HG03159 (cell line): ENCODE measurements around the gene MRGPRF.
A peak's percentile ranks its signal among the peaks of the same experiment; 100 is the strongest.

Experiments
- ATAC-seq: cut with Tn5 transposase; IDR thresholded peaks from one replicate; pipeline ENCODE4 v1.9.1; 2021; ENCODE audit warnings: mild to moderate bottlenecking, moderate library complexity; ENCODE audit not compliant: unreplicated experiment

MRGPRF gene

DNA sequence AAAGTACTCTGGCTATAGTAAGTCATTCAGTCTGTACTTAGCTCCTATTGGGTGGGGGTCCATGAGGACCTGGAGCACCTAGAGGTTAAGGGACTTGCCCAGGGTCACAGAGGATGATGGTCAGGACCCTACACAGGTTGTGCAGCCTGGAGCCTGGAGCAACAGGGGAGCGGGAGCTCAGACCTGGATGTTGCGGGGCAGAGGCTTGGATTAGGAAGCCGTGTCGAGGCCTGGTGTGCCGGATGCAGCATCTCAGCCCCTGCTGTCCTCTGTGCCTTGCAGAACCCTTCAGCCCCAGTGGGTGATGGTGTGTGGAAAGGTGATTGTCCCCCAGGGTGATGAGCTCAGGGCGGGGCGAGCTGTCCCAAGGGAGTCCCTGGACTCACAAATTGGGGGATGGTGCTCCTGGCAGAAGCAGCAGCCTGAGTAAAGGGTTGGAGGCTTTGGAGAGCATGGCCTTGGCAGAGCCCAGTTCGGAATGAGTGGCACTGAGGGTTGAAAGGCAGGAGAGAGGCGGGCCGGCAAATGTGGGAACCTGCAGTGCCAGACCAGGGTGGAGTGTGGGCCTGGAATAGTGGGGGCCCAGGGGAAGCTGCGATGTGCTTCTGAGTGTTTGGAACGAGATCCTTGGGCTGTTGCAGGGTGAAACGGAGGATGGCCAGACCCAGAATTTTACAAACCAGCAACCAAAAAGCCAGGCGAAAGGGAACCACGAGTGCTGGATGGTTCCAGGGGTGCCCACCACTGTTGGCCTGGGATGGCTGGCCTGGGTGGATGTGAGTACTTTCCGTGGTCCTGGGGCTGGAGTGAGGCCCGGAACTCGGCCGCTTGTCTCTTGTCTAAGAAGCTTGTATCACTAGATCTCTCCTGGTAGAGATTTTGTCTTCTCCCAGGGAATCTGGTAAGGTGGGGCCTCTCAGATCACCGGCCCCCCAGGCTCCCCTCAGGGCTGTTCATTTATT is 38.6 kb upstream of the MRGPRF start:
- no peak for ATAC-seq

GRCh38 chr11:69050592-69051380 is 37.7 kb upstream of the MRGPRF start:
- no peak for ATAC-seq

DNA sequence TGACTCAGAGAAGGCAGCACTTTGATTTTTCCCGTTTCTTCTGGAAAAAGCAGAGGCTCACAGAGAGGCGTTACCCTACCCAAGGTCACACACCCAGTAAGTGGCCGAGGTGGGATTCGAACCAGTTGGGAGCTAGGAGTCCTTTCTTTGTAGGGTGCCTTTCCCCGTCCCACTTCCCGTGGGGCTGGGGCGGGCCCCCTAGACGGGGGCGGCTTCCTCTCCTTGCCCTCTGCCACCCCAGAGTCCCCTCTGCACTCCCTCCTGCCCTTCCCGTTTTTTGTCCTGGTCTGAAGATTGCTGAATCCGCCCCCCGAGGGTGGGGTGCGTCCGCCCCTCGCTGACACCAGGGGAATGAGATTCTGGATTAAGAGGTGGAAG is 36.4 kb upstream of the MRGPRF start:
- ATAC-seq: no peak

- ATAC-seq: peak; percentile 87
These were observed 35.8 kb upstream of the MRGPRF start, which contains the start of gene TPCN2 for GRCh38 chr11:69048694-69049489. Gene TPCN2, plus strand, starts transcription at chr11:69048932. Its CDS starts 66 bp downstream, at chr11:69048998.

DNA sequence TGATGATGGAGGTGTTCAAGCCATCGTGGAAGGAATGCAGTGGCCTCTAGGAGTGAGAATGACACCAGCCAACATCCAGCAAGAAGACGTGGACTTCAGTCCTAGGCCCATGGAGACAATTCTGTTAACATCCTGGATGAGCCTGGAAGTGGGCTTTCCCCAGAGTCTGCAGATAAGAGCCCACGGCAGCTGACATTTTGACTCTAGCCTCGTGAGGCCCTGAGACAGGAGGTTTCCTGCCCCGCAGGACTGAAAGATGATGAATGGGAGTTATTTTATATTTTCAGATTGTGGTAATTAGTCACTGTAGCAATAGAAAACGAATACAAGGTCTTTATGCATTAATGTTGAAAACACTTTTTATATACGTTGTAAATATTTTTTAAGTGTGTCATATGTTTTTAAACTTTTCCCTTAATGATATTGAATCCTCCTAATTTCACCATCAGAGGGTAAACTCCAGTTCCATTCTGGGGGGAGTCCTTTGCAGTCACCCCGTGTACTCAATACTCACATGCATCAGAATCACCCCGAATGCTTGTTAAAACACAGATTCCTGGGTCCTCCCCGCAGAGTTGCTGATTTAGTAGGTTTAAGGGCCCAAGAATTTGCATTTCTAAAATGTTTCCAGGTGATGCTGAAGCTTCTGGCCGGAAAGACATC is 35.1 kb upstream of the MRGPRF start:
- ATAC-seq: no peak

GRCh38 chr11:69044111-69045013 is 31.3 kb upstream of the MRGPRF start:
- no peak for ATAC-seq

DNA sequence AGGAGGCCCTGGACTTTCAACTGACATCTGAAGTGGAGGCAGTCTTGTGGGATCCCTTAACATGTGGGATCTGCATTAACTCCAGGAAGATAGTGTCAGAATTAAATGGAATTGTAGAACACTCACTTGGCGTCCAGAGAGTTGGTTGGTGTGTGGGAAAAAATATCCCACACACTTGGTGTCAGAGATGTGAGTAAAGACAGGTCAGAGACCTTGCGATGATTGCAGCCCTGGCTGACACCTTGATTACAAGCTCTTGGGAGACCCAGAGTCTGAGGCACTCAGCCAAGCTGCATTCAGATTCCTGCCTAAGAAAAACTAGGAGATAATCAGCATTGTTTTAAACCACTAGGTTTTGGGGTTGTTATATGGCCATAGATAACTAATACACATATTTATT is 28.5 kb upstream of the MRGPRF start:
- ATAC-seq: no peak

DNA sequence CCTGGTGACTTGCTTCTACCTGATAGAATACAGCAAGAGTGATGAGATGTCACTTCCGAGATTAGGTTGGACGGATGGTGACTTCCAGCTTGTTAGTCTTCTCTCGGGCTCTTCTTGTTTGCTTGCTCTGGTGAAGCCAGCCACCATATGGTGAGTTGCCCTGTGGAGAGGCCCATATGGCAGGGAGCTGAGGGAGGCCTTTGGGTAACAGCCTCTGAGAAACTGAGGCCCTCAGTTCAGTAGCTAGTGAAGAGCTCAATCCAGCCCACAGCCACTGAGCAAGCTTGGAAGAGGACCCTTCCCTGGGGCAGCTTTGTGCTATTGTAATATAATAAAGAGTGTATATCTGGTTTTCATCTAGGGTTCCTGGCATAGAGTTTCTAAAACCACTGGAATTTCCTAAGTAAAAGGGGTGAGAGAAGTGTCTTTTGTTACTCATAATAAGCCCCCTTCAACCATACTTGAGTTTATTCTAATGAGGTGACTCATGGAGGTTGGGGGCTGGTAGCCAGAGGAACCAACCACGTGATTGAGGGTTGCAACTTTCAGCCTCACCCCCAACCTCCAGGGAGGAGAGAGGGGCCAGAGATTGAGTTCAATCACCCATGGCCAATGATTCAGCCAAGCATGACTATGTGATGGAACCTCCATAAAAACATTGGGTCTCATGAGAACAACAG is 27.7 kb upstream of the MRGPRF start:
- ATAC-seq: no peak

DNA sequence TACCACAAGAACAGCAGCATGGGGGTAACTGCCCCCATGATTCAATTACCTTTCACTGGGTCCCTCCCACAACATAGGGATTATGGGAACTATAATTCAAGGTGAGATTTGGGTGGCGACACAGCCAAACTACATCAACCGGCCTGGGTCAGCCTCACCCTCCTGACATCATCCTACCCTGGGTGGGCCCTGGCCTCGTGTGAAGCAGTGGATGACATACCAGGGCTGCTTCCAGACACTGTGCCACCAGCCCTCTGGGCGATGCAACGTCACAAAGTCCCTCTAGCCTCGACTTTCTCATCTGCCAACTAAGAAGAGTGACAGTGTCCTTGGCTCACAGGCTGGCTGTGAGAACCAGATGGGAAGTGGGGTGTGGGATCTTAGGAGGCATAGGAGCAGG is 27.0 kb upstream of the MRGPRF start:
- ATAC-seq: no peak

GRCh38 chr11:69039501-69039900 is 26.5 kb upstream of the MRGPRF start:
- no peak for ATAC-seq

- no peak for ATAC-seq
These were observed 24.5 kb upstream of the MRGPRF start for GRCh38 chr11:69037544-69037943.

- no peak for ATAC-seq
These were observed 24.0 kb upstream of the MRGPRF start for GRCh38 chr11:69037074-69037473.

GRCh38 chr11:69035946-69036340 is 22.9 kb upstream of the MRGPRF start:
- ATAC-seq: no peak

- ATAC-seq: no peak
These were observed 22.3 kb upstream of the MRGPRF start for GRCh38 chr11:69035150-69035945.

- no peak for ATAC-seq
These were observed 21.2 kb upstream of the MRGPRF start for GRCh38 chr11:69034123-69034867.

GRCh38 chr11:69033431-69033830 is 20.4 kb upstream of the MRGPRF start:
- no peak for ATAC-seq

DNA sequence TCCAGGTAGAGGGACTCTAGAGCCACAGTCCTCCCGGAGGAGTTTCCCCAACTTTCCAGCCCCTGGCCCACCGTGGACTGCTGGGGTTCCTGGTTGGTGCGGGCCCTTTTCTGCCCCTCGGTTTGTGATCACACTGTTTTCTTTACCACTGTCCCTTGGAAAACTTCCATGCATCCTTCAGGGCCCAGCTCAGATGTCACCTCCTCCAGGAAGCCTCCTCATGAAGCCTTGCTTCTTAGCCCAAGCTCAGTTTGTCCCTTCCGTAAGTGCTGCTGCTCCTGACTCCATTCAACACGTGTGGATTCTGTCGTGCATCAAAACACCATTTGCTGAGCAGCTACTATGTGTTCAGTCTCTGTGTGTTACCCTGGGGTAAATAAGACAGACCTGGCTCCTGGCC is 19.8 kb upstream of the MRGPRF start:
- no peak for ATAC-seq
